DMS153 treated with DMSO at 0.1 percent for 48 hours (cell line): ENCODE results near the gene NKX2-8.

Experiments
- DNase-seq: peaks from one replicate; lab custom pipeline; 2025; ENCODE audit not compliant: unreplicated experiment; lab: John Stamatoyannopoulos, UW

The NKX2-8 gene

DNA sequence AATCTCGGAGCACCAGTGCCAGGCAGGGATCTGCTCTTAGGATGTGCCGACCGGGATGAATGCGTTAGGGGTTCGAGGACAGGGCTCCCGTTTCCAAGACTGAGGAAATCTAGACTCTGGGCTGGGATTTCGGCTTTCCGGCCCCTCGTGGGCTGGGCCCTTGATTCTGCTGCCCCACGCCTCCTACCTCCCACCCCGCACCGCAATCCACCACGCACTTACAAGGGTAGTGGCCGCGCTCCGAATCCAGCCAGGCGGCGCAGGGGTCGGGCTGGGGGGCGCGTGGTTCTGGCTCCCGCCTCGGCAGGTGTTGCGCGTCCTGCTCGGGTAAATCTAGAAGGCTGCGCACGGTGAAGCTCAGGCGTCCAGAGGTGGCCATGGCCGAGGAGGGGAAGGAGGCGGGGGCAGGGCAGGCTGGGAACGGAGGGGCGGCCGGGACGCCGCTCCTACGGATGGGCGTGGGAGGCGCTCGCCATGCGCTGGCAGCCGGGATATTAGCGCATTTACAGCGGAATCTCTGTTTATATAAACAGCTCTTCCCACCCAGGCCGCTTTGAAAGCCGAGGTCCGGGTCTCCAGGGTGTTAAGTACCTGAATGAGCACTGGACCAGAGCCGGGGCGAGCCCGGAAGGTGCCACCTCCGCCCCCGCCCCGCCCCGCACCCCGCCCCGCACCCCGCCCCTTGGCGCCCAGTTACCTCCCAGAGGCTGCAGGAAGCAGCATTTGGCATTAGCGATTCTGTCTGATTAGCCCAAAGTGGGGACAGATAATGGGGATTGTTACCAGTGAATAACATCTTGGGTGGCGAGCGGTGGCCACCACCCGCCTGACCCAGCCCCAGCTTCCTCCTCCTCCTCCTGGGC lies at the start of gene NKX2-8:
NKX2-8 (minus strand) TSS at position 604 of the 863 bp plus-strand sequence; CDS start at position 379, 225 bp downstream.
- DNase-seq: no peak

DNA sequence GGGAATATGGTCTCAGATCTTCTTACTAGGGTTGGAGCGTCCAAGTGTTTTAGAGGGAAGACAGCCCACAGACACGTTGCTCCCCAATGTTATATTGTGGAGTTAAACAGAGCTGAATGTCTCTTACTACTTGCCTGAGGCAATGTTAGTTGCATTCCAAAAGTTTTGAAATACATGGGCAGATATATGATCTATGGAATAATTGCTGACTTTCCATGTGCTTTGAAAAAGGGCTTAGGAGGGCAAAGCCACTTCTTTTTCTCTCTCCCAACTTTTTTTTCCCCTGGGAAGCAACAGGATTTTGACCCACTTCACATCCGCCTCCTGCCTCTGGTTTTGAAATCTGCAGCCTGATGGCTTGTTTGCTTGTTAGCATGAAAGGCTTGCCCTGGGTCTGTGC lies 45.6 kb upstream of the NKX2-8 start:
- DNase-seq: no peak

DNA sequence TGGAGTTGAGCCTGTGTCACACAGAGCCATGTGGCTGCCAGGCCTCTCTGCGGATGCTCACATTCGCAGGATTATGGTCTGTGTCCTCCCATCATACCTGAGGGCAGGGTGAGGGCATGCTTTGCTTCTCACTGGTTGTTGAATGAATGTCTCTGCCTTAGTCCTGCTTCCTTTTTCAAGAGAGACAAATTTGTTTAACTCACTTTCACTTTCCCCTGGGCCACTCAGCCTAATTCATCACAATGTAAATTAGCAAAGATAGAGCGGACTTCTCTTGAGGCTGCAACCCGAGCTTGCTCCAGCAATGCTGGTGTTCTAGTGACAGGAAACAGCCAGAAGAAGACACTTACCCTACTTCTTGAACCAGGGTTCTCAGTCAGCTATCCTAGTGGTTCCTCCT lies 43.7 kb upstream of the NKX2-8 start:
- DNase-seq: no peak

DNA sequence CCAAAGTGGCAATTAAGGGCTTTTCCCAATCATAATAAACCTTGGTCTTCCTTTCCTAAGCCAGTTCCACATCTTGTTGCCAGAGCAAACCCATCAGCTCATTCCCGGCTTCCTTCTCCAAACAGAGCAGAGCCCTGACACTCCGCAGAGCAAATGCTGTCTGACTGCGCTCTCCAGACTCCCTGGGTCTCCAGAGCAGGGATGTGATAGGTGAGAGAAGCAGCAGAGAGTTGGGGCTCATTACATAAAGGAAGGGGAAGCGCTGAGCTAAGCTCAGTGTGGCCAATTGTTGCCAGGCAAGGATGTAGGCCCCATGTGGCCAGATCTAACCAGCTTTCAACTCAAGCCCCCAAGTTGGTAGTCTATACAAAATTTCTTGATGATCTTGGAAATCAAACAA lies 43.0 kb upstream of the NKX2-8 start:
- DNase-seq: no peak

DNA sequence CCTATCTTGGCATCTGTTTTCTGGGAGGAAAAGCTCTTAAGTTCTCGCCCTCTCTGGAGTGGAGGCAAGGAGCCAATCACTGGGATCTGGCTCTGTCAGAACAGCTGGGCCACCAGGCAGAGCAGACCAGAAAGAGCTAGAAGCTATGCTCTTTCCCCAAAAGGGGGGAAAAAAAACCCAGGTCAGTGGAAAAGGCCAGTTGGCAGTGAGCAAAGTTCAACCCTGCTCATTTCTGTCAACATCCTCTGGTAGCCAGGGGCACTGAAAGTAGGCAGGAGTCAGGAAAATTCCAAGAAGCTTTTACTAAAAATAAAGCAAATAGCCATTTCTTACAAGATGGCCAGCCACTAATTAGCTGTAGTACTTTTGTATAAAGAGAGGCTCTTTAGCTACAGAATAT lies 42.6 kb upstream of the NKX2-8 start:
- no peak for DNase-seq

DNA sequence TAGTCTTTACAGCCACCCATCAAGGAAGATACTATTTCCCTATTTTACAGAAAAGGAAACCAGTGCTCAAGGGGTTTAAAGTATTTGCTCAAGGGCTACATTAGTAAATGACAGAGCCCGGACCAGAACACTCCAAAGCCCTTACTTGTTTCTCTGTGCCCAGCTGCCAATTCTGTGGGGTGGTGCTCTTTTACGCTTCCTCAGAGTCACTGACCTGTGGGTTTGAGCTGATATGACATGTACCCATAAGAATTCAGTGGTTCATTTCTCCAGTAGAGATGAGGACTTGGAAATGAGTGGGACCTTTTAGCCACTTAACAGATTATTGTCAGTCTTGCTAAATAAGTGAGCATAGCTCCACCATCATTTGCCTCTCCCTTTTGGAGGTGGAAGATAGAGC lies 37.4 kb upstream of the NKX2-8 start:
- DNase-seq: no peak

DNA sequence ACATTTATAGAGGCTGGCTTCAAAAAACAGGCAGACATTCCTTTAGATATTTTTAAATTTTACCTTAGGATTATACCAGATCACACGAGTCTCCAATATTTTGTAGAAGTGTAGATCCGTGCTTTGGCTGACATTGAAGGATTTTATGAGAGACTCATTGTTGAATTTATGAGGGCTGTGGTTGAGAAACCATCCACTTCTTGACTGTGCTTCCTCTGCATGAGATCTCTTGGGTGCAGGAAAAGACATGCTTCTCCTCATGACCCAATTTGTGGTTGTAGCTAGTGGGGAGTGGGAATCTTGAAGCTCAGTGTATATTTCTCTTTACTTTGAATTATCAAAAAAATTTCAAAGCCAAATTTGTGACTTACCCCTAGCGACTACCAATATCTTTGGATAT lies 36.7 kb upstream of the NKX2-8 start:
- DNase-seq: no peak

DNA sequence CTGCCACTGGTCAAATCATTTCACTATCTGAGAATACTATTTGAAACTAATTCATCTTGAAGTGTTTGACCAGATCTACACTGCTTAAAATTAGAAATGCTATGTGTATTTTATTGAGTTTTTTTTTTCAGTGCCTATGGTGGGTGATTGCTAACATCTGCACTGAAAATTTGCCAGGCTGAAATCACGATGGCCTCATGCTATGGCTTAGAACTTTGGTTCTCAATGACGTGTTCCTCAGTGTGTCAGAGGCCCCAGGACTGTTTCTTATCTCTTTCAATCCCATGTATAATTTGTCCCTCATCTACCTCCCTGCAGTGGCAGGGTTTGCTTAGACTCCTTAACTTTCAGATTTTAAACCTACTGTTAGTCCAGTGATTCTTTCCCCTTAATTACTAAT lies 36.2 kb upstream of the NKX2-8 start:
- DNase-seq: no peak

DNA sequence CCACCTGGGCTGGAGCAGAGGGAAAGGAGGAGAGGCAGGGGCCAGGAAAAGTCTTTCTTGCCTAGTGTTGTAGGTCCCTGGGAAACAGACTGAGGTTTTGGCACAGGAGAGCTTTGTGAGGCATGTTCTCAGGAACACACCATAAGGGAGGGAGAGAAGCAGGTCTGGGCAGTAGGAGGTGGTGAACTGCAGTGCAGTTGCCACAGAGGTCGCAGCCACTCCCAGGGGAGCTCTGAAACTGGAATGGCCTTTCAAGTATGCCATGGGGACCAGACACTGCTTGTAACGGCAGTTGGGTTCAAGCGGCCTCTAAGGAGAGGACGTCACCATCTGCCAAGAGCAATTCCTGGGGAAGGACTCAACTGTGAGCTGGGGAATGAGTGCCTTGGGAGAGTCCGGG lies 35.4 kb upstream of the NKX2-8 start:
- no peak for DNase-seq

DNA sequence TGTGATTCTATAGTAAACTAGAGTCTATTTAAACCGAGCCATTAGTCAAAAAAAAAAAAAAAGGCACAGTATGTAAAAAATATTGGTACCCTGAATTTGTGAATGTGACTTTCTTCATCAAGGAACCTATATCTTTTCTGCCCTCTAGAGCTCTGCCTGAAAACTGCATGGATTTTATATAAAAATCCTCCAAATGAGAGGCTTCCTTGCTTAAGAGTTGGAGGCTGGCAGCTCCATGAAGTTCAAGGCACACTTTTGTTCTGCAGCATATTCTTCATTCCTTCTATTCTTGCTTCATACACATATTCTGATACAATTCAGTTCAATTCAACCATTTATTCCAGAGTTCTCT lies 23.1 kb upstream of the NKX2-8 start:
- DNase-seq: peak; percentile 15

DNA sequence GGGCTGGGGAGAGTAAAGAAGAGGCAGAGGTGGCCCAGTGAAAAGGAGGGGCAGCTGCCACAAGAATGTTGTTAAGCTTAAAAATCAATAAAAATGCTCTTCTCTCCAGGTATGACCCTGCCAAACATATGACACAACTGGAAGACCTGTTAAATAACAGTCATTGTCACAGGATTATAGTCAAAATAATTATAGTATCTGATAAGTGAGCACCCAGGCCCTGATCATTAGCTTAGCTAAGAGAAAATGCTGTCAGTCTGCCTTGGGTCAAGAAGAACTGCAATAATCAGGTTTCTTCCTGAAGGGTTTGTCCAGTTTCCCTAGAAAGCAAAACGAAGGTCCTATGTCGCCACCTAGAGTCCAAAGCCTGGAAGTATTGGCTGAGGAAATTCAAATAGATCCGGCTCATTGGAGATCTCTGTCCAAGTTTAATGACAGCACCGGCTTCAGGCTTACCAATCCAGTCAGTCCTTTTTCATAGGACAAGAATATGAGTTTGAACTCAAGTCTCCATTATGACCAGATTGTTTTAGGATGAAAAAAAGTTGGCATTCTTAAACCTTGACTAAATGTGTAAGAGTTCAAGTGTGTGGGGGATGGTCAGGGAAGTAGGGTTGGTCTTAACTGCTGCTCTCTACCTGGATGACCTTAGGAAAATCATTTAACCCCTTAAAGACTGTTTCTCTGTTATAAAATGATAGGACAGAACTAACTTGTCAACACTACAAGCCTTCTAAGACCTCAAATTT lies 22.5 kb upstream of the NKX2-8 start:
- DNase-seq: peak; percentile 94

DNA sequence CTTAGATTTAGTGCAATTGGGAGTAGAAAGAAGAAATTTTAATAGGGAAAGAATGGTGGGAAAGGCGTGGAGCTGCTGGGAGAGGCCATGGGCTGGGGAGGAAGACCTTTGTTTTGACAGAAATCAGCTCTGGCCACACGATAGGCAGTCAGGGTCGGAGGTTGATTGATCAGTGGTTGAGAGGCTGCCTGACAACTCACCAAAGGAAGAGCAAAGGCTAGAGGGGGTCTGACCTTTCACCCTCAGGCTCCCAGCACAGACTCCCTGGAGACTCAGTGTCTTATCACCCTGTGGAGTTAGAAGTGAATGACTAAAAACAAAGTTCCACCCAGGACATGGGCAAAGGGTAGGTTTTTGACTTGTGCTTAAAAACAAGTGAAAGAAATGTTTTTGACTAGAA lies 18.0 kb upstream of the NKX2-8 start:
- DNase-seq: no peak

DNA sequence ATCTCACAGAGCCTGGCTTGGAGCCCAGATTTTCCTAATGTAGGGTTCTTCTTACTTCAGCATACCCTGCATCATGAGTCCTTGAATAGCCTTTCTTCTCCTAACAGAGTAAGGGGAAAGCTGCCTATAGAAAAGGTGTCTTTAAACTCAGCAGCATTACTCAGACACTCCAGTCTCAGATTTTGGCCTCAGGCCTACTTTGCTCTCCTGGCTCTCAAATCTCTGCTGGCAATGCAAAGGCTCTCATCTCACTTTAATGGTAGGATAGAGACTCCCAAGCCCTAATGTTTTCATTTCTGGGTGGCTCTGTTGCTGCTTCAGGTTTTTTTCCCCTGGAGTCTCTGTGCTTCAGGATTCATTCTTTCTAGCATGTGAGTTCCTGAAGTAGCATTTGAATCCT lies 9.1 kb upstream of the NKX2-8 start:
- DNase-seq: no peak

DNA sequence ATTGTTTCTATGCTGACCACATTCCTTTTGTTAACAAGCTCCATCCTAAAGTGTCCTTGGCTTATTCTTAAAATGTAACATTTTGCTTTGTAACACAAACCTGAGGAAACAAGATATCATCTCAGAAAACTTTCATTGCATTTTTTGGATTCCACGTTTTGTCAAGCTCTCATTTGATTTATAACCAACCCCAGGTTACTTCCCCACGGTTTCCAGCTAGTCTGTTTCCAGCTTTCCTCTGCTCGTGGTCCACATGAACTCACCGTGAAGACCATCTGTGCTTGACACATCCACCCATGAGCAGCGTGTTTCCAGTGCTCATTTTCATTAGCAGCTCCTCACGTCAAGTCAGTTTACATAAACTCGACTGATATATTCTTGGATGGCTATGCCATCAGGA lies 6.4 kb upstream of the NKX2-8 start:
- DNase-seq: no peak

DNA sequence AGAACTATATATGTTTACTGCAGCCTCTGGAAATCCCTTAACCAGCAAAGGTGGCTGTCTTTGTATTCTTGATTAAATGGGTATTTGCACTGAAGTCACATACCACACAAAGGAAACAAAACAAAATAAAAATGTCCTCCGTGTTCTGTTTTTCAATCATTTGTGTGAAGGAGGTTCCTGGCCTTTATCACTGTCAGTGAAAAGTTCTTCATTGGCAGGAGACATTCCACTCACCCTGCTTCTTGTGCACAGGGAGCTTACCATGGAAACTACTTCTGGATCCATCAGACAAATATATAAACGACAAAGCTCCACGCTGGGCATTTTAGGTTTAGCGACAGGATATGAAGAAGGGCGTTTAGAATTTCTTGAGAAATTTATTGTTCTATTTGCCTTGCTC lies 5.7 kb upstream of the NKX2-8 start:
- DNase-seq: no peak

DNA sequence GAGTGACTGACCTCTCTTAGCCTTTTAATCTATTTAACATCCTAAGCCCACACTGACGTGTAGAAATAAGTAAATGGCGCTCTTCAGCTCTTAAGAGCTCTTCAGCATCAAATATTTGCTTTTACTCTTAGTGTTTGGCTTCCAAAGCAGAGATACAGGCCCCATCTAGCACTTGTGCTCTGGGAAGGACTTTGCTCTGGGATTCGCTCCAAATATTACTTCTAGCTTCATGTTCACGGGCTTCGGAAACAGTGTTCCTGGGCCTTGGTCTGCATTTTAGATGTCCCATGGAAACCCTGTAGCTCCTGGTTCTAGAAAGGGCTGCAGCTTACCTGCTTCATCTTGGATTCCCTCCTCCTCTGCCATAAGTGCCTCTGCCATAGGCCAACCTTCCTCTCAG lies 2.7 kb upstream of the NKX2-8 start:
- peak; percentile 78 for DNase-seq

DNA sequence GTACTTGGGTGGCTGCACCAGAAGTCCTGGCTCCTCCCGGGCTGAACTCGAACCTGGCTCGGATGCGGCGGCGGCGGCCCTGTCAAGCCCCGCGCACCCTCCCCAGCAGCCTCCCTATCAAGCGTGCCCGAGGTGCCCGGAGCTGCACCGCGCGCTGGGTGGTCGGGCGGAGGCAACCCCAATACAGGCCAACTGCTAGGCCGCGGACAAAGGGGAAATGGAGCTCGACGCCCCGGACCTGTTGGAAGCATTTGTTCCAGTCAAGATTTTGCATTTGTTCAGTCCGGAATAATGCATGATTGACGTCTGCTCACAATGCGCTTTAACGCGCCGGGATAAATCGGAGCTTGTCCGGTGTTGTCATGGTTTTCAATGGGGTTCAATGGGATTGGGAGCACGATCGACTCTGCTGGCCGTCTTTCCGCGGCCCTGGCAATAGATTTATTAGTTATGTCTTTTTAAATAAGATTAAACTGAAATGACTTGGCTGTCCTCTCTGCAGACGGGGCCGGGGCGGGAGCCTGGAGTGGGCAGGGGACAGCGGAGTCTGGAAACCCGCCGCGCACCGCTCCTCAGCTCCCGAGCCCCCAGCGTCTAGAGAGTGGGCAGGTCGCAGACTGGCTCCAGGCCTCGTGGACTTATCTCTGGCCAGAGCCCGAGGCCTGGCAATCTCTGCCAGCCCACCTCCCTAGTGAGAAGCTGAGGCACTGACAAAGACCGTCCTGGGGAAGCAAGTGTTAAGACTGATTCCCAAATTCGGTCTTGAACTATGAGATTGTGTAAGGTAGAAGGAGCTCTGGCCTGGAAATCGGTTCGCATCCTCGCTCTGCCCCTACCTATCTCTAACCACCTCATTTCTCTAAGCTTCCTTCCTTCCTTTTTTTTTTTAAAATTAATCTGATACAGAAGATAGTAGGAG lies 1.7 kb upstream of the NKX2-8 start:
- DNase-seq: no peak

DNA sequence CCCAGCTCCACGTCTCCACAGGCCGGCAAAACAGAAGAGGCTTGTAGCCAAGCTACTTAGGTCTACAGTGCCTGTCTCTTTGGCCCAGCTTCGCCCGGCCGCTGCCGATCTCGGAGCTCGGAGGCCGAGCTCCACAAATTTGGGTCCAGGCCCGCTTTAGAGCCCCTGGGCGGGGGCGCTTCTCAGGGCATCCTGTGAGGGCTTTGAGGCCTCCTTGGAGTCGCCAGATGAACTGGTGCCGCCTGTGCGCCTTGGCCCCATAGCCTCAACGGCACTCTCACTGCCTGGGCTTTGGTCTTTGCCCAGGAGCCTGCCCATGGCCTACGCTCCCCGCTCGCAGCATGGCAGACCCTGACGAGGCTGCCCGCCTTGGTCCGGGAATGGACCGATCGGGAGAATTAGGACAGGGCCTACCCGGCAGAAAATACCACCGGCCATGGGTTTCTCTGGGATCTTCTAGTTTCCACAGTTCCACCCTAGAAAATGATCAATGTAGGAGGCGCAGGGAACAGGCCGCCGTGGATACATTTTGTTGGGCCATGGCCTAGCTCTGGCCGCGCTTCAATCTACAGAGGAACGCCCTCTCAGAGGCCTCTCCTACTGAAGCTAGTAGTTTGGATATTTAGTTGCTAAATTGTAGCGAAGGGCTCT lies 953 bp upstream of the NKX2-8 start:
- DNase-seq: no peak

DNA sequence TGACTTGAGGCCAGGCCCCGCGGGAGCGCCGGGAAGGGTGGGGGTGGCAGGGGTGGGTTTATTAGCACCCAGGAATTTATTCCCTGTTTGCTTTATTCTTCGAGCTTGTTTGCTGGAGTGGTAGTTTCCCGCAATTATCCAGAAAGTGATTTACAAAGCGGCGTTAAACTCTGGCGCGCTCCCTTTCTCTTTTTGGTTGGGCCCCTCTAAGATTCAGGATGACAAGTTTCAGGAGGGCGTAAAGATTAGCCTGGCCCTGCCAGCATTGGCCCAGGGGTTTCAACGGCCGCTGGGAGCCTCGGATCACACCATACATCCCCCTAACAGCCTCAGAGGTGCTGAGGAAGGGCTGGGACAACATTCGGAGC lies 444 bp upstream of the NKX2-8 start:
- DNase-seq: no peak

DNA sequence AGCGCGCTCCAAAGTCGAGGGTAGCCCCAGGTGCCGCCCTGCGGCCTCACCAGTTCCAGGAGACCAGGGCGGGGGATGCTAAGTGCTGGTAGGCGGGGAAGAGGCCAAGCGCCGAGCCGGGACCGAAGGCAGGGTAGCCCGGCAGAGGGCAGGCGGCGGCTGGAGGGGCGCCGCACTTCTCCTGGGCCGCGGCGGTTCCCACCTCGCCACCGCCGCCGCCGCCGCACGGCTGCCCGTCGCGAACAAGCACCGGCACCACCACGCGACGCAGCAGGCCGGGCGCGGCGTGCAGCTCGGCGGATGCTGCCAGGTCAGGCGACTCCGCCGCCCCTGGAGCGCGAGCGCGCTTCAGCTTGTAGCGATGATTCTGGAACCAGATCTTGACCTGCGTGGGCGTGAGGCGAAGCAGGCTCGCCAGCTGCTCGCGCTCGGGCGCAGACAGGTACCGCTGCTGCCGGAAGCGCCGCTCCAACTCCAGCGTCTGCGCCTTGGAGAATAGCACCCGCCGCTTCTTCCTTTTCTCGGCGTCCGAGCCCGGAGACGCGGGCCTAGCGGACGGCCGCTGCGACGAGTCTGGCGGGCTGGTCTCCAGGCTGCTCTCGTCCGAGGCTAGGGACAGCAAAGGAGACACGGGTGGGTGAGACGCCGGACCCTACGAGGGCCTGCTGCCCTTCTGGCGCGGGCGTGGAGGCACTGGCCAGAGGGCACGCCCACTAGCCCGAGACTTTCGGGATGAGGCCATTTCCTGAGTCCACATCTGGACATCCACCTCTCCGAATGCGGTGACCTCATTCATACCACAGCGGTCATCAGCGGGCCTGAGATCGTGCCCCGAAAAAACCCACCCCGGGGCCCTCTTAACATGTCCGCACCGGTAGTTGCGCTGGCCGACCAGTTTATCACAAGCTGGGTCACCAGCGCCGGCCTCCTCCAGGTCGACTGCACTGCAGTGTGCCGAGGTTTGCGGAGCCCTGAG lies 1.3 kb downstream of the NKX2-8 start:
- peak; percentile 28 for DNase-seq
